Gastrocnemius medialis (tissue), 4 donors: ENCODE measurements around the gene MDH2. TPM values are rescaled to one million over a fixed set of nuclear protein-coding genes. Genes with fewer than 3 reads are reported as not detected.
"Not testable (repeated sequence)": the region's sequence is repeated elsewhere in the genome, so short reads cannot be mapped to it uniquely, and the experiment has no call there.

Experiments used
- ATAC-seq, 2 donors: fragments of 150-250 bp; one replicate each; pipeline ENCODE4 v1.9.1; 2016
- DNase-seq, 2 donors: peaks; one replicate each; pipeline ENCODE4 v3.0.0-alpha.2; 2019
- H3K27ac ChIP-seq, 4 donors: fragments of 200-600 bp; sonication (generic); 1 replicate in 1 of 4; 2 replicates in 3 of 4; pipeline ENCODE4 v1.5.1; 2016 to 2018; ENCODE audit warnings: mild to moderate bottlenecking in 2 of 4, moderate library complexity in 1 of 4
- H3K27me3 ChIP-seq, 3 donors: fragments of 200-600 bp; sonication (generic) in 2 of 3; 1 replicate in 1 of 3; 2 replicates in 2 of 3; pipeline versions ENCODE4 v1.5.1 to v1.6.0; 2016 to 2019; ENCODE audit warnings: mild to moderate bottlenecking in 1 of 3, moderate library complexity in 1 of 3
- H3K36me3 ChIP-seq, 2 donors: fragments of 200-600 bp; sonication (generic) in 1 of 2; one replicate each; pipeline ENCODE4 v1.5.1; 2017 to 2018
- H3K4me1 ChIP-seq, 2 donors: fragments of 200-600 bp; sonication (generic) in 1 of 2; one replicate each; pipeline ENCODE4 v1.5.1; 2016 to 2017; ENCODE audit warnings: mild to moderate bottlenecking in 2 of 2
- H3K4me3 ChIP-seq, 4 donors: fragments of 200-600 bp; sonication (generic) in 3 of 4; 1 replicate in 1 of 4; 2 replicates in 3 of 4; pipeline ENCODE4 v1.5.1; 2016 to 2019; ENCODE audit warnings: mild to moderate bottlenecking in 2 of 4
- H3K9me3 ChIP-seq, 3 donors: fragments of 200-600 bp; sonication (generic) in 2 of 3; 1 replicate in 1 of 3; 2 replicates in 2 of 3; pipeline ENCODE4 v1.5.1; 2016 to 2019
- POLR2A ChIP-seq, 2 donors: fragments of 450-650 bp; IDR thresholded peaks; one replicate each; pipeline ENCODE4 v1.6.1; 2017; ENCODE audit warnings: antibody characterized with exemption in 2 of 2, mild to moderate bottlenecking in 2 of 2, moderate library complexity in 2 of 2
- in situ Hi-C, 4 donors: fragments of 200-750 bp; cut with MboI; loops; one replicate each; pipeline versions ENCODE4 v1.15.0 to v1.8.0; 2017; ENCODE audit warnings: low sequenced_read_pairs in 4 of 4
- intact Hi-C: fragments of 100-400 bp; cut with DNase I; formaldehyde crosslinking; loops from one replicate; pipeline ENCODE4 v1.15.1; 2023; ENCODE audit warnings: low total_unique reads
- total RNA-seq, 4 donors: library from RNA; depleted of rRNA; stranded (reverse); fragments of >200 nt; gene quantifications; one replicate each; pipeline versions ENCODE4 v1.1.0 to v1.2.3, GENCODE V29; 2016
- TF ChIP-seq, protein P1 (sequence below), 5 experiments: fragments of 450-650 bp in 3 of 5; fragments of 200-600 bp in 2 of 5; sonication (generic) in 2 of 5; IDR thresholded peaks in 4 of 5; conservative IDR thresholded peaks in 1 of 5; 1 replicate in 4 of 5; 2 replicates in 1 of 5; pipeline ENCODE4 v1.5.1; 2016 to 2019; ENCODE audit warnings: antibody characterized with exemption in 5 of 5, mild to moderate bottlenecking in 3 of 5, moderate library complexity in 3 of 5

The MDH2 gene
- total RNA-seq, 4 donors from 2014 or later, result 236 to 344 (median 284) TPM

DNA sequence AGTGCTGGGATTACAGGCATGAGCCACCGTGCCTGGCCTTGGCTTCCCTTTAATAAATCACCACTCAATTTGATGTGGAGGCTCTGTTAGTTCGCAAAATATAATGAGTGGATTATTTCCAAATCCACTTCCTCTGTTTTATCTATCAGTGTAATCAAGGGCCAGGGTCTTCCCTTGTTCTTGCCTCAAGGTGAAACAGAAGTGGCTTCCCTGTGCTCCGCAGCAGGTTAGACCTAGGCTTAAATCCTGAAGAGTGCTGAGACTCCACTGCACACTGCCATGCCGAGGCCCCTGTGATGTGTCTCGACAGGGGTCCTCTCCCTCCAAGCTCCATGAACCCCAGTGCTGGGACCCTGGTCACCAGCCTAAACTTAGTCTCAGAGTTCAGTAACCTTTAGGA lies 59.0 kb downstream of the MDH2 start:
- H3K36me3 ChIP-seq, result no peaks in the 10 kb centered on the region
- no peak for ATAC-seq
- intact Hi-C loops, result no loop called here
- no peak overlapping the region for H3K4me3 ChIP-seq
- H3K9me3 ChIP-seq, result no peaks in the 10 kb centered on the region
- in situ Hi-C loops, result no loop called here
- no peak for TF ChIP-seq POLR2A (IDR thresholded peaks at IDR 0.05)
- TF ChIP-seq, protein P1, sequence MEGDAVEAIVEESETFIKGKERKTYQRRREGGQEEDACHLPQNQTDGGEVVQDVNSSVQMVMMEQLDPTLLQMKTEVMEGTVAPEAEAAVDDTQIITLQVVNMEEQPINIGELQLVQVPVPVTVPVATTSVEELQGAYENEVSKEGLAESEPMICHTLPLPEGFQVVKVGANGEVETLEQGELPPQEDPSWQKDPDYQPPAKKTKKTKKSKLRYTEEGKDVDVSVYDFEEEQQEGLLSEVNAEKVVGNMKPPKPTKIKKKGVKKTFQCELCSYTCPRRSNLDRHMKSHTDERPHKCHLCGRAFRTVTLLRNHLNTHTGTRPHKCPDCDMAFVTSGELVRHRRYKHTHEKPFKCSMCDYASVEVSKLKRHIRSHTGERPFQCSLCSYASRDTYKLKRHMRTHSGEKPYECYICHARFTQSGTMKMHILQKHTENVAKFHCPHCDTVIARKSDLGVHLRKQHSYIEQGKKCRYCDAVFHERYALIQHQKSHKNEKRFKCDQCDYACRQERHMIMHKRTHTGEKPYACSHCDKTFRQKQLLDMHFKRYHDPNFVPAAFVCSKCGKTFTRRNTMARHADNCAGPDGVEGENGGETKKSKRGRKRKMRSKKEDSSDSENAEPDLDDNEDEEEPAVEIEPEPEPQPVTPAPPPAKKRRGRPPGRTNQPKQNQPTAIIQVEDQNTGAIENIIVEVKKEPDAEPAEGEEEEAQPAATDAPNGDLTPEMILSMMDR (IDR thresholded peaks at IDR 0.05 in 4 of 5, conservative IDR thresholded peaks at IDR 0.05 in 1 of 5), result no peak
- H3K27ac ChIP-seq, result no peak overlapping the region
- DNase-seq, result no peak
- no peaks in the 10 kb centered on the region for H3K4me1 ChIP-seq
- no peaks in the 10 kb centered on the region for H3K27me3 ChIP-seq

DNA sequence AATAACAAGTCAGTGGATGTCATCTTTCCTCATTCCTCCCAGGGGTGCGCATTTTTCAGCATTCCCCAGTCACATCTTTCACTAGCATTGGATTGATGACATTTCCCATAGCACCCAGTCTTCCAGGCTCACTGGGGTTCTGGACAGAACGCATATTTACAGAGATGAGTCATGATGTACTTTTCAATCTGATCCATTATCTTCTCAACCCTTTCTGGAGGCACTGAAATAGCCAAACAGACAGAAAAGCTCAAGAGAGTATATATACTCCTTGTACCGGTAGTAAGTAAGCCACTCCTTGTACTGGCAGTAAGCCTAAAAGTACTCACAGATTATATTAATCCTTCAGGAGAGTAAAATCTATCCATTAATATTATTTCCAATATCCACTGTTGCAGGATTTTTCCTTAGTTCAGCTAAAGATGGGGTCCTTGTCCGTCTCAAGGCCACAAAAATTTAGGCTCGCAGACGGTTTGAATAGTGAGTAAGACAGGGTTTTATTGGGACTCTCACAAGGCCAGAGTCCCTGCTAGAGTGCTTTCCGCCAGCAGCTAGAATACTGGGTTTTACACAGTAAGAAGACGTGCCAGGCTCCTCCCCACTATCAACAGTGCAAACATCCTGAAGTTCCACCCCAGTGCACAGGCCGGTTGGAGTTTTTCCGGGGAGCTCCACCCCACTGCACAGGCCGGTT lies 60.8 kb downstream of the MDH2 start:
- Histone ChIP-seq H3K4me3 (no peak overlapping the region), H3K4me1 (no peaks in the 10 kb centered on the region), H3K27ac (no peak overlapping the region), H3K9me3 (no peaks in the 10 kb centered on the region), H3K36me3 (no peaks in the 10 kb centered on the region), H3K27me3 (no peaks in the 10 kb centered on the region)
- DNase-seq (peak in 1 of 2 donors; percentile 18), ATAC-seq (no peak)
- in situ Hi-C loops (no loop called here), intact Hi-C loops (no loop called here)
- TF ChIP-seq, protein P1 (IDR thresholded peaks at IDR 0.05 in 4 of 5, conservative IDR thresholded peaks at IDR 0.05 in 1 of 5), result no peak
- TF ChIP-seq POLR2A (IDR thresholded peaks at IDR 0.05), result no peak

DNA sequence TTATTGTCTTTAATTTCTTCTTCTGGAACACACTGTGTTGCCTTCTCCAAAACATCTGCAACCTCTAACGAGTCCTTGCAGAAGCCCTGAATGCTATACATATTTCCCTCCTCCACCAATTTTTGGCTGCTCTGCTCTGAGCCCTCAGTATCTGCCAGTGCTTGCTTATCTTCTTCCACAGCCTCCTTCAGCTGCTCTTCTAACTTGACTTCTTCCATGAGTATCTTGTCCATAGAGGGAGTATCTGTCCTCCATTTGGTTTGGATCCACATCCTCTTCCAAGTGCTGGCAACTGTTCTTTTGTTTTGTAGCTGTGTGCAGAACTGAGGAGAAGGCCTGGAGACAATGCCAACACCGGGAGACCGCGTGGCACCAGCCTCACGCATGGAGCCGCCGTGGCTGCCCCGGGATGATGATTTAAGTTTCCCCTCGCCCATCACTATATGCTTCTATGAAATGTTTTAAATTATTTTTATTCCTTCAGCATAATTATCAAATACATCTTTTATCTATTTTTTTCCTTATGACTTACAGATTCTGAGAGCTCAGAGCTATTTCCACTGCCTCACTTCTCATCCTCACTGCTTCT lies 65.2 kb downstream of the MDH2 start:
- intact Hi-C loops, result not testable (repeated sequence)

DNA sequence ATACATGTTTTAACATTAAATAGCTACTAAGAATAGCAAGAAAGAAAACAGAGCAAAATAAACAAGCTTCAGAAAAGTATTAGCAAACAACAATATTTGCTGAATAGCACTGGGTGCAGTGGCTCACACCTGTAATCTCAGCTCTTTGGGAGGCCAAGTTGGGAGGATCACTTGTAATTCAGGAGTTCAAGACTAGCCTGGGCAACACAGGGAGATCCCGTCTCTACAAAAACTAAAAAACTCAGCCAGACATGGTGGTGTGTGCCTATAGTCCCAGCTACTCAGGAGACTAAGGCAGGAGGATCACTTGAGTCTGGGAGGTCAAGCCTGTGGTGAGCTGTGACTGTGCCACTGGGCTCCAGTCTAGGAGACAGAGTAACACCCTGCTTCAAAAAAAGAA lies 66.8 kb downstream of the MDH2 start:
- H3K9me3 ChIP-seq, H3K27ac ChIP-seq, in situ Hi-C loops, H3K27me3 ChIP-seq, DNase-seq, H3K4me1 ChIP-seq, ATAC-seq, H3K4me3 ChIP-seq, intact Hi-C loops, H3K36me3 ChIP-seq: not testable (repeated sequence)

More for the DNA sequence above, 65.2 kb downstream of the MDH2 start:
- DNase-seq, H3K9me3 ChIP-seq, in situ Hi-C loops, ATAC-seq, H3K4me1 ChIP-seq, H3K27ac ChIP-seq, H3K4me3 ChIP-seq, H3K27me3 ChIP-seq, H3K36me3 ChIP-seq: not testable (repeated sequence)

Other genes starting within 250 kb of the MDH2 start
- not detected for gene CCL24, start 234.3 kb upstream of the MDH2 start, total RNA-seq
- 10 to 100 TPM; 28.5 to 52.1 (median 38.2) TPM for gene RHBDD2, start 169.1 kb upstream of the MDH2 start, total RNA-seq
- 100 to 1,000 TPM in 3 of 4 donors, 10 to 100 TPM in 1; 85.7 to 218 (median 115) TPM for gene POR, start 133.0 kb upstream of the MDH2 start, total RNA-seq
- 10 to 100 TPM; 21.3 to 56.7 (median 38.2) TPM for gene TMEM120A, start 53.5 kb upstream of the MDH2 start, total RNA-seq
- 10 to 100 TPM; 10.0 to 31.5 (median 17.3) TPM for gene STYXL1, start 106 bp upstream of the MDH2 start, total RNA-seq
- 1 to 10 TPM in 2 of 4 donors, under 1 TPM in 2; 0.53 to 1.2 (median 0.84) TPM for gene SRRM3, start 153.8 kb downstream of the MDH2 start, total RNA-seq